ENCODE data around the gene DCTD.
"Not testable (repeated sequence)": the region's sequence is repeated elsewhere in the genome, so short reads cannot be mapped to it uniquely, and the experiment has no call there.

Gene DCTD

GRCh38 chr4:182921608-182922007, 4.4 kb upstream of the DCTD start:
- no peak for DNase-seq (ENCODE audit: low read depth, low spot score)

GRCh38 chr4:182920676-182921075, 3.5 kb upstream of the DCTD start:
- DNase-seq (ENCODE audit: low read depth, low spot score) = no peak

- no peak for DNase-seq (ENCODE audit: low read depth, low spot score)
Observed at GRCh38 chr4:182918791-182919302, 1.7 kb upstream of the DCTD start.

- DNase-seq (ENCODE audit: low read depth, low spot score) = no peak
Observed at GRCh38 chr4:182918044-182918607, 940 bp upstream of the DCTD start.

GRCh38 chr4:182916483-182917181, 554 bp downstream of the DCTD start:
- no peak for DNase-seq (ENCODE audit: low read depth, low spot score)

- DNase-seq (ENCODE audit: low read depth, low spot score) = no peak
Observed at GRCh38 chr4:182914357-182914756, 2.8 kb downstream of the DCTD start.

GRCh38 chr4:182913621-182914020, 3.6 kb downstream of the DCTD start:
- no peak for DNase-seq (ENCODE audit: low read depth, low spot score)

GRCh38 chr4:182913036-182913435, 4.2 kb downstream of the DCTD start:
- DNase-seq (ENCODE audit: low read depth, low spot score) = no peak

GRCh38 chr4:182908124-182908523, 9.1 kb downstream of the DCTD start:
- DNase-seq (ENCODE audit: low read depth, low spot score) = no peak

- no peak for DNase-seq (ENCODE audit: low read depth, low spot score)
Observed at GRCh38 chr4:182907396-182907795, 9.8 kb downstream of the DCTD start.

- DNase-seq (ENCODE audit: low read depth, low spot score) = no peak
Observed at GRCh38 chr4:182906786-182907185, 10.4 kb downstream of the DCTD start.

GRCh38 chr4:182905038-182905437, 12.1 kb downstream of the DCTD start:
- DNase-seq (ENCODE audit: low read depth, low spot score) = no peak

- DNase-seq (ENCODE audit: low read depth, low spot score) = no peak
Observed at GRCh38 chr4:182904211-182904761, 12.9 kb downstream of the DCTD start.

- no peak for DNase-seq (ENCODE audit: low read depth, low spot score)
Observed at GRCh38 chr4:182903013-182903412, 14.2 kb downstream of the DCTD start.

- no peak for DNase-seq (ENCODE audit: low read depth, low spot score)
Observed at GRCh38 chr4:182901337-182901736, 15.8 kb downstream of the DCTD start.

- DNase-seq (ENCODE audit: low read depth, low spot score) = not testable (repeated sequence)
Observed at GRCh38 chr4:182900021-182900420, 17.2 kb downstream of the DCTD start.

- no peak for DNase-seq (ENCODE audit: low read depth, low spot score)
Observed at GRCh38 chr4:182898479-182898799, 18.7 kb downstream of the DCTD start.

GRCh38 chr4:182897601-182898478, 19.3 kb downstream of the DCTD start:
- DNase-seq (ENCODE audit: low read depth, low spot score) = no peak

GRCh38 chr4:182896421-182896820, 20.8 kb downstream of the DCTD start:
- no peak for DNase-seq (ENCODE audit: low read depth, low spot score)

GRCh38 chr4:182895791-182896292, 21.3 kb downstream of the DCTD start:
- DNase-seq (ENCODE audit: low read depth, low spot score) = no peak

- no peak for DNase-seq (ENCODE audit: low read depth, low spot score)
Observed at GRCh38 chr4:182894681-182895275, 22.4 kb downstream of the DCTD start.

All from iPS DF 19.7 (cell line).